ENCODE data around the gene PIM1.

DNA sequence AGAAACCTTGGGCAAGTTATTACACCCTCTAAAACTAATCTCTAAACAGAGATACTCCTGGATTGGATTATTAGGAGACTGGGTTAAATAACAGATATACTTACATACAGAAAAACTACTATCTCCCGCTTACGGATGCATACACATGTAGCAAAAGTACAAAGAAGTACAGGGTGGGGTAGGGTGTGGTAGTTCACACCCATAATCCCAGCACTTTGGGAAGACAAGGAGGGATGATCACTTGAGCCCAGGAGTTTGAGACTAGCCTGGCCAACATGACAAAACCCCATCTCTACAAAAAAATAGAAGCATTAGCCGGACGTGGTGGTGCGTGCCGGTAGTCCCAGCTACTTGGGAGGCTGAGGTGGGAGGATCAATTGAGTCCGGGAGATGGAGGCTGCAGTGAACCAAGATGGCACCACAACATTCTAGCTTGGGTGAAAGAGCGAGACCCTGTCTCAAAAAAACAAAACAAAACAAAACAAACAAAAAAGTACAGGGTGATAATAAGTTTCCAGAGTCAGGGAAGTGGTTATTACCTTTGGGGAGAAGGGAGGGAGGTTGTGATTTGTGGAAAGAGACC, 8.1 kb downstream of the PIM1 start:
- TF ChIP-seq TAF1 (IDR thresholded peaks at IDR 0.05; ENCODE audit: low read depth, low read length) (no peak), POLR2AphosphoS5 (IDR thresholded peaks at IDR 0.05; ENCODE audit: low read depth, low read length) (no peak), POLR2A (IDR thresholded peaks at IDR 0.05; ENCODE audit: low read depth, low read length) (no peak)
